HG03135 (cell line): ENCODE data around the gene MBNL1.
A peak's percentile ranks its signal among the peaks of the same experiment; 100 is the strongest.
"Not testable (repeated sequence)": the region's sequence is repeated elsewhere in the genome, so short reads cannot be mapped to it uniquely, and the experiment has no call there.

Experiments
- ATAC-seq: cut with Tn5 transposase; IDR thresholded peaks from one replicate; pipeline ENCODE4 v1.9.1; 2021; ENCODE audit warnings: mild to moderate bottlenecking, moderate library complexity; ENCODE audit not compliant: unreplicated experiment

Gene MBNL1

DNA sequence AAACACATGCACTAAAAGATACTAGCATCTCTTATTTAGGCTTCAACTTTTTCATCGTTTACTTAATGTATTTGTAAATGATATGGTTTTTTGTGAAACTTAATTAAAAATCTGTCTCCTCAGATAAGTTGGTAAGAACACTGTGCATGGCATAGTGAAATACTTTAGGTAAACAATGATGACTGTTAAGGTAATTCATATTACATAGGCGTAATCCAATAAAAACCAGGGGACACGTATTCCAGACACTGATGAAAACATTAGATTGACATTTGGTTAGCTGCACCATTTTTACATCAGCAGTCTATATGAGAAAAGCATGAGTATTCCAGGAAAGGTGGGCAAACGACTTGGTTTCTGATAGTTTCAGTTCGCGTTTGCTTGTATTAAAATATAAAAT is 170.0 kb downstream of the MBNL1 start:
- no peak for ATAC-seq

DNA sequence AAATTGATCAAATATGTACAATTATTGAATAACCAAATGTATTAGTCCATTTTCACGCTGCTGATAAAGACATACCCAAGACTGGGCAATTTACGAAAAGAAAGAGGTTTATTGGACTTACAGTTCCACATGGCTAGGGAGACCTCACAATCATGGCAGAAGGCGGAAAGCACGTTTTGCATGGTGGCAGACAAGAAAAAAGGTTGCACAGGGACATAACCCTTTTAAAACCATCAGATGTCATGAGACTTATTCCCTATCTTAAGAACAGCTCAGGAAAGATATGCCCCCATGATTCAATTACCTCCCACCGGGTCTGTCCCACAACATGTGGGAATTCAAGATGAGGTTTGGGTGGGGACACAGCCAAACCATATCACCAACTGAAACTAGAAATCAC is 171.5 kb downstream of the MBNL1 start:
- not testable (repeated sequence) for ATAC-seq

DNA sequence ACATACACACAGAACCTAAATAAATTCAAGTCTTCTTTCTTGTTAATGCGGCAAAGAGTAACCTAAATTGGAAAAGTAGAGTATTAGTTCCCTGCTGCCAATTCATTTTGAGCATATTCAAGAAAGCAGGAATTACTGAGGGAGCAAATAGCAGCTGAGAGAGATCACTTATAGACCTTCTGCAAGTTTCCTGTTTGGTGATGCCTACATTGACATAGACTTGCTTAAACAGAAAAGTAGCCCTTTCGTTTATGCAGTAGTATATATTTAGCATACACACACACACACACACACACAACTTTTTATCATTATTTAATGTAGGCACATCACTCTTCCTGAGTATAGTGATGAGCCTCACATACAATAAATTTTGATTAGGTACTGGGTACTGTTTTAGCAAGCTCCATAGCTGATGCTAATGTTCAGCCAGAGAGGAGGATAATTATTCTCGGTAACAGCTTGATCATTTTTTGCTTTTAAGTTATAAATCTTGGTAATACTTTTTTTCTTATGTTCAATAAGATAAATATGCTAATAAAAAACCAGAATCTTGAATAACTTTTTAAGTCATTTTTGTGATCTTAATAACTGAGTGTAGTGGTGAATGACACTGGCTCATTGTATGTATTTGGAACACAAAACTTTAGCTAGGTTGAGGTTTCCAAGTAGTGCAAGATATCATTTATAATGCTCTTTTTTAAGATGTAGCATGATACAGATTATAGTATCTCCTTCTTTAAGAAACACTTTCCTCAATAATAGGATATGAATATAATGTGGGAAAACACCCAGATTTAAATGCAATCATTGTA is 174.7 kb downstream of the MBNL1 start:
- ATAC-seq = no peak

DNA sequence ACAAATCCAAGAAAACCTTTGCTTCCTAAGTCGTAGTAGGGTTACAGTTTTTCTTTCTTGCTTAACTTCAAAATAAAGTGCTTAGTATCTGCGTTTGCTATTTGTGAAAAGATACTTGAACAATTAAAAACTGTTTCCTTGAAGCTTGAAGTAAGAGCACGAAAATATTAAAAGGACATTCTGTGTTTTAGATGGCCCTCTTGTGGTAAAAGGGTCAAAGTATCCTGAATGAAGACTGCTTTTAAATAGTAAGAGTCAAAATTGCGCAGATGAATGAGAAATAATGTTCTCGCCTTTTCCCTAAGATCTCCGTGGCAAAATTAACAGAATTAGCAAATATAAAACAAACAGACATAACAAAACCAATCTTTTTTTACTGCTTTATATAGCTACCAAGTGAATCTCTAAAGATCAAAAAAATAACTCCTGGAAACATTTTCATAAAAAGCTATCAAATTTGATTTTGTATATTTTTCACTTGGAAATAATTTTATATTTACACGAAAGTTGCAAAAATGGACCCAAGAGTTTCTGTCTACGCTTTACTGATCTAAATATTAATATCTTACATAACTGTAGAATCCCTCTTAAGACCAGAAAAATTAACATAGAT is 175.4 kb downstream of the MBNL1 start:
- no peak for ATAC-seq

DNA sequence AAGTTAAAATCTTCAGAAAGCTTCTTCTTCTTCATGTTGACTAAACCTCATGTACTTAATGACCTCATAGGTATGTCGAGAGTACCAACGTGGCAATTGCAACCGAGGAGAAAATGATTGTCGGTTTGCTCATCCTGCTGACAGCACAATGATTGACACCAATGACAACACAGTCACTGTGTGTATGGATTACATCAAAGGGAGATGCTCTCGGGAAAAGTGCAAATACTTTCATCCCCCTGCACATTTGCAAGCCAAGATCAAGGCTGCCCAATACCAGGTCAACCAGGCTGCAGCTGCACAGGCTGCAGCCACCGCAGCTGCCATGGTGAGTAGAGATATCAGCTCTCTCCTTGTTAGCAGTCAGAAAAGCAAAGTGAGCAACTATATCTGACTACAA is 176.5 kb downstream of the MBNL1 start:
- ATAC-seq = no peak

DNA sequence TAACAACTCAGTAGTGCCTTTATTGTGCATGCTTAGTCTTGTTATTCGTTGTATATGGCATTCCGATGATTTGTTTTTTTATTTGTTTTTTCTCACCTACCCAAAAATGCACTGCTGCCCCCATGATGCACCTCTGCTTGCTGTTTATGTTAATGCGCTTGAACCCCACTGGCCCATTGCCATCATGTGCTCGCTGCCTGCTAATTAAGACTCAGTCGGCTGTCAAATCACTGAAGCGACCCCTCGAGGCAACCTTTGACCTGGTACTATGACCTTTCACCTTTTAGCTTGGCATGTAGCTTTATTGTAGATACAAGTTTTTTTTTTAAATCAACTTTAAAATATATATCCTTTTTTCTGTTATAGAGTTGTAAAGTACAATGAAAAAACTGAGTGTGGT is 177.8 kb downstream of the MBNL1 start:
- ATAC-seq = no peak

DNA sequence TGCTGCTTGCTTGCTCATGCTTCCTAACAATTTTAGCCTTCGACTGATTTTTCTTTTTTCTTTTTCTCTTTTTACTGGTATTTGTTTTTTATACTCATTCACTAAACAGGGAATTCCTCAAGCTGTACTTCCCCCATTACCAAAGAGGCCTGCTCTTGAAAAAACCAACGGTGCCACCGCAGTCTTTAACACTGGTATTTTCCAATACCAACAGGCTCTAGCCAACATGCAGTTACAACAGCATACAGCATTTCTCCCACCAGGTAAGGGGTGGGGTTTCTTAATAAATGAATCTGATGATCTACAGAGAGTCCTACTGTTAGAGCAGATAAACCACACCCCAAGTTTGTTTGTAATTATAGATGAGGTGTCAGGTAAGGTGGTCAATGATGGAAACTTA is 178.8 kb downstream of the MBNL1 start:
- no peak for ATAC-seq

DNA sequence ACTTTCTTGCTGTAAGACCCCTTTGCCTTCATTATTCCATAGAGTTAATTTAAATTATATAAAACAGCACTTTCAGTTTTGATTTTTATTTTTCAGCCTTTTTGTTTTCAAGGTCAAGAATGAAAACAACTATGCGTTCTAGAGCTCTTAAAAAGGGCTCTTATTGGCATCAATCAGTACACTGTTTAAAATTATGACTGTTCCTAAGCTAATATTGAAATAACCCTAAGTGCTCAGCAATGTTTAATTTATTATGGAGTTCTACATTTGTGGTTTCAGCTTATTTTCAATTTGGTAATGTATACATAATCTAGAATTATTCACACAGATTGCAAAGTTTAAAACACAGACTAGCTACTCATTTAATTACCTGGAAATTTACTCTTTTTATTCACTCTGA is 179.4 kb downstream of the MBNL1 start:
- no peak for ATAC-seq

DNA sequence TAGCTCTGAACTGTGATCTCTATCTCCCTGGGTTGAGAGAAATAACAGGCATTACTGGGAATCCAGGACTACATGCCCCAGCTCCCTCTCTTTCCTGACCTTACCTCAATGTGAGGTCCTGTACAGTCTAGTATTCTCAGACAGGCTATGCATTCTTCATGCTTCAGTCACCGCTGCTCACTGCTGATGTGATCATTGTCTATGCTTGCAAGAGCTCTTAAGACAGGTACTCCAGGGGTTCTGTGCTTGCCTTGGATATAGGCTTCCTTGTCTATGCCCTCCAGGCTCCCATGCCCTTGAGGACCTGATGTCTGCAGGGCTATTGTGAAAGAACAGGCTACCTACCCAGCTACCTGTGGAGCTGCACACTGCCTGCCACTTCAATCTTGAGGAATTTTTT is 183.6 kb downstream of the MBNL1 start:
- ATAC-seq = no peak

DNA sequence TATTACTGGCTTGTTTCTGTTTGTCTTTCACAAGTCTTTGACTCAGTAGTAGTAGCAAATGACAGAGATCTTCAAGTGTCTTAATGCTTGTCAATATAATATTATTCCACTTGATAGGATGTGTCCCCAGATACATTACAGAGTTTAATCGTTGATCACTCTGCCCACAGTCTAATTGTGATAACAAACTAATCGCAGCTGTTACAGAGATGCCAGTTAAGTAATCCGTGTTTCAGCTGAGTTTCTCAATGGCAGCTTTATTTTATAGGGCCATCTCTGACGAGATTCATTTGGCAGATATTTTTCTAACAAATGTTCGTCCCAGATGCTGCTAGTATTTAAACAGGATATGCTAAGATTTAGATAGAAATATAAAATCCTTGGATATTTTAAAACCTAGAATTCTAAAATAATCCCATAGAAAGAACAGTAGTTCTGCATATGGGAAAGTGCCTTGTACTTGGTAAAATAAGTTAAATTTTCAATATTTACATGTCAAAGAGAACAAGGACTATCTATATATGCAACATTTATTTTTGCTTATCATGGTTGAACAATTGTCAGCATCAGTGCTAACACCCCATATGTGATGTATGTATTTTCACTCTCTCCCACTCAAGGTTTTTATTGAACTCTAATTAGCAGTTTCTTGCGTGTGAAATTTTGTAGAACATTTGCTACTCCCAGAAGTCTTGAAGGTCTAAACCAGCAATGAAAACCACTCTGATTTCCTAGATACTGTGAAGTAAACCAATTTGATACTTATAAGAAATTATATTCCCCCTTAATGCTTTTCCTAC is 185.5 kb downstream of the MBNL1 start:
- no peak for ATAC-seq

DNA sequence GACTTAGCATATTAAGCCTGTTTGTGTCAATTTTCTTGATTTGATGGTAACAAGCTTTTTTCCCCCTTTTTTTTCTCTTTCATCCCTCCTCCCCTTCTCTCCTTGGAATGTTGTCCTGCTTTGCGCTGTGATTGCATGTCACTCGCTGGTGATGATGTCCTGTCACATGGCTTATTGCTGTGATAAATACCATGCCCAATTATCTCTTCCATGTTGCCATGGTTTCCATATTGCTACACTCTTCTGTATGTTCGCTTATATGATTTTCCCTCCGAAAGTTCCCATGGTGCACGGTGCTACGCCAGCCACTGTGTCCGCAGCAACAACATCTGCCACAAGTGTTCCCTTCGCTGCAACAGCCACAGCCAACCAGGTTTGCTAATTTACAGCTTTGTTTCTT is 187.3 kb downstream of the MBNL1 start:
- ATAC-seq = no peak

DNA sequence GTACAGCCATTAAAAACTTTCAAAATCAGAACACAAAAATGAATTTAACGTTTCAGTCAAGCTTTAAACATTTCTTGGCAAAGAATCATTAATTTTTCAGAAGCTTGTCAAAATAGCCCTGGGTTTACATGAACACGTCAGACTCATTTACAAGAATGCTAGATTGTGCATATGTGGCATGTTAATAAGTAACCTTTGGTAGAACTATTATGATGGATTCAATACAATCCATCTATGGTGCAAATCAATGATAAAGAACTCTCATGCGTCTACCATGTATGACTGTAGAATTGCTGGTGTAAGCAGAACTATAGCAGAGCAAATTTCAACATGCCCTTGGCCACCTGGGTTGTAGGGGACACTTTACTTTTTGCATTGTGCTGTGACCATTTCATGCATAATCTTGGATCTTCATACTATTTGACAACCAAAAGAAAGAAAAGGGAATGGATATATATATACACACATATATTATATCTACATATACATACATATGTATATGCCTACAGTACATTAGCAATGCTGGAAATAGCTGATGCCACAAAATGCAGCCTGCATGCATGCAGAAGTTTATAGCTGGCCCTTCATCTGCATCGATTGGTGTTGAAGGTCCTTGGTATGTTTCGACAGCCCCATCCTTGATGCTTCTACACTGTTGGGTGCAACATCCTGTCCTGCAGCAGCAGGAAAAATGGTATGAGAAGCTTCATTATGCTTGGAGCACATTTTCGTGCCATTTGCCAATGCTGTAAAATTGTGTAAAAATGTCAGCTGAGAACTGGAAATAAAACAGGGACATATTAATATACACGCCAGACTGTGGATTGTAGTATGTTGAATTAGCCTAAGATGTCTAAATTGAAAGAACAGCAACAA is 189.0 kb downstream of the MBNL1 start:
- ATAC-seq = no peak

DNA sequence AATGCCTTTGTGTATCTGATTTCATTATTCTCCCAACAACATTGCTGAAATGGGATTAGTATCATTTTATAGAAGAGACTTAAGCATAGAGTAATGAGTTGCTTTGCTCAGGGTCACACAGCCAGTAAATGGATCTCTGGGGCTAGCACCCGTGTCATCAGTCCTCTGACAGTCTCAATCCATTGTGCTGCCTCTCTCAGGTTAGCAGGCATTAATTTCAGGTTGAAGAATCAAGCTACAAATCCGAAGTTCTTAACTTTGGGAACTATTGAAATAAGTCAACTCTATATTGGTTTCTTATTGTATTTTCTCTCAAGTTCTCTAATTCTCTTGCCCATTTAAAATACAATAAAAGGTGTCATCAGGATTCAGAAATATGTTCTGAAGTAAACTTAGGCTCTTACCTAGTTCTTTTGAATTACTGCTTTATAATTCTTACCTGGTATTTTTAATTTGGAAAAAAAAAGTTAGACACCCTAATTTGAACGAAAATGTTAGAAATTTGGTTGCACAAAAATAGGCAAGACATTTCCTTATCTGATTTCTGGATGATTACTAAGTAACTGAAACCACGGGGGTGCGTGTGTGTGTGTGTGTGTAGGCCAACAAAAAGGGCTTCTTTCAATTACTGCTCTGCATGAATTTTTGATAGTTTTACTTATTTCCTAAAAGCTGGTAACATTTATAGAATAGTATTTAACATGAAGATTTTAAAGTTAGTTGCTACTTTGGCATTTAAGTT is 189.8 kb downstream of the MBNL1 start:
- no peak for ATAC-seq

DNA sequence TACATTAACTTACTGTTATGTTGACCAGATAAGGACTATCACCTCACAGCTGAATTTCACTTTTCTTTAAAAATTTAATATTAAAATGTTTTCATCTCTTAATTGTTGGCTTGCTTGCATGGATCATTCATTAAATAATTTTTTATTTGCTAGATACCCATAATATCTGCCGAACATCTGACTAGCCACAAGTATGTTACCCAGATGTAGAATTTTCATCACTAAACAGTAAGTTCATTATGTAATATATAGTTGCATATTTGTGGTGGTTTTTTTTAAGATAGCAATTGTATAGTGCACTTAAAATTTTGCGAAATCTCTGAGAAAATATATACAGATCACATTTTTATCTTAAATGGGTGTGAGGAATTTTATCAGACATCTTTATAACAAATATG is 190.4 kb downstream of the MBNL1 start:
- ATAC-seq = no peak

DNA sequence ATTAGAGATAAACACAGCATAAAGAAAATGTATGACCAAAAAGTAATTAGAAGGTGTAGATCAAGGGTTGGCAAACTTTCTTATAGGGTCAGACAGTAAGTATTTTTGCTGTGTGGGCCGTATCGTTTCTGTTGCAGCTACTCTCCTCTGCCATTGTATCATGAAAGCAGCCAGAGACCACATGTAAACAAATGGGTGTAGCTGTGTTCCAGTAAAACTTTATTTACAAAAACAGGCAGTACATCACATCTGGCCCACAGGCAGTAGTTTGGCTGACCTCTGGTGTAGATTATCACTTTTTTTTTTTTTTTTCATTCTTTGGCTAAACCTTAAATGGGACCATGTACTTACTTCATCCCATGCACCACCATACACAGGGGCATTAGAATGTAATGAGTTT is 190.8 kb downstream of the MBNL1 start:
- no peak for ATAC-seq

DNA sequence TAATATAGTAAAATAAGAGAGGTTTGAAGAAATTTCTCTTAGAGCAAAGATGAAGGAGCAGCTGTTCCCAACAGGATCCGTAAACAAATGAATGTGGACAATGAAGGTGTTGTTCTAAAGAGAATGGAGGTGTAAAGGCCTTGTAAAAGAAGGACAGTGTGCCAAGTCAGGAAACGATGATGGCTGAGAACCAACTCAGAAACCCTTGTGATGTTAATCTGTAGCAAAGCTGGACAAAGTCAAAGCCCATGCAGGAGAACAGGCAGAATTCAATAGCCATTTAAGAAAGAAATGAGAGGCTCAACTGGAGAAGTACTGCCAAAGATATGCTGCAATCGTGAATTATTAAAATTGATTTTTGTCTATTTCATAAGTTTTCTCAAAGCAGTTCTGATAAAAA is 192.2 kb downstream of the MBNL1 start:
- no peak for ATAC-seq

DNA sequence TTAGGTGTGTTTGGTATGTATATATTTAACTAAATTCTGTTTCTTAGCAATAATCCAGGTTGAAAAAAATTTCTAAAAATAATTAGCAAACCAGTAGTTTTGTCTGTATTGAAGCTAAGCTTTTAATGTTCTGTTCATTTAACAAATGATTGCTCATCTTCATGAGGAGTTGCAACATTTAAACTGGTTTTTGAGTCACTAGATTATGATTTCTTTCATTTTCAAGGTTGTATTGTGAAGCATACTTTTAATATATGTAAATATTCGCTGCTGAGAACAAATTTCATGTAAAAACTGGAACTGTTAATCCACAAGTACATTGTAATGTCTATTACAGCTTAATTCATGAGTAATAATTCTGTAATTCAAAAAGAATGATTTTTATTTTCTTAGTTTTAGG is 192.7 kb downstream of the MBNL1 start:
- no peak for ATAC-seq

DNA sequence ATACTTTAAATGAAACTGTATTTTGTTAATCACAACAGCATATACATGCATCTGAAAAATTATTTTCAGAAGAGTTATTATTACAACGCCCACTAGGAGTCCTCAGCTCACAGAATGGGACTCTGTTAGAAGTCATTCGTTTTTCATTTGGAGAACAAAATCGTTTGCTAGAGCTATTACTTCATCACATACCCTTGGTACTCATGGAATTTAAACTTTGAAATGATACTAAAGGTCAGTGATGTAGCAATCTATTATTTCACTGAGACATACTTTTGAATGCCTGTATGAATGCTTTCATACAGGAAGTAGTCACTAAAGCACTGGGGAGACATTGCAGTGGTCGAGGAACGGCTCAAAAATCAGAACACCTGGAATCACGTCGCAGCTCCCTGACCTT is 198.1 kb downstream of the MBNL1 start:
- peak; percentile 52 for ATAC-seq

DNA sequence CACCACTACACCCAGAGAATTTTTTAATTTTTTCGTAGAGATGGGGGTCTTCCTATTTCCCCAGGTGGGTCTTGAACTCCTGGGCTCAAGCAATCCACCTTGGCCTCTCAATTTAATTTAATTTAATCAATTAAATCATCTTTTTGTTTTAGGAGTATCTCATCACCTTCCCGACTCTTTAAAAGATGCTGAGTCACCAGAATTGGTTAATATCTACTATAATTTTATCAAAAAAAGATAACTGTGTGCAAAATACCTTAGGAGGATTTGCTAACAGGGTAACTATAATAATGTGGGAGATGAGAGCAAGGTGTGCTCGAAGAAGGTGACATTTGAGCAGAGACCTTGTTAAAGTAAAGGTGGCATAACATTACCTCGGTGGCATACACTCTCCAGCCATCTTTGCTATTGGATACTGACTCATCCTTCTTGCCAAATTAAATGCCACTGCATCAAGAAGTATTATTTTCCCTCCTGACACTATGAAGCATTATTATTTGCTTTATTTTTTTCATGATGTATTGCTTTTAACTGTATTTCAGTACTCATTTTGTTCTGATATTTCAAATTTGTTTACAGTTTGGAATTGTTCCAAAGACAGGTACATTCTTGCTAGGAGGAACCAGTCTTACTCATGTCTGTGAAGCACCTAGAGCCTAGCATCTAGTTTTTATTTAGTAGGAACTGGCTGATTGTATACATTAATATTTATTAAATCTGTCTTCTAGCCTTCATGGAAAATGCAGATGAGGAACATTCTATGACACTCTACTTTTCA is 200.7 kb downstream of the MBNL1 start:
- no peak for ATAC-seq

DNA sequence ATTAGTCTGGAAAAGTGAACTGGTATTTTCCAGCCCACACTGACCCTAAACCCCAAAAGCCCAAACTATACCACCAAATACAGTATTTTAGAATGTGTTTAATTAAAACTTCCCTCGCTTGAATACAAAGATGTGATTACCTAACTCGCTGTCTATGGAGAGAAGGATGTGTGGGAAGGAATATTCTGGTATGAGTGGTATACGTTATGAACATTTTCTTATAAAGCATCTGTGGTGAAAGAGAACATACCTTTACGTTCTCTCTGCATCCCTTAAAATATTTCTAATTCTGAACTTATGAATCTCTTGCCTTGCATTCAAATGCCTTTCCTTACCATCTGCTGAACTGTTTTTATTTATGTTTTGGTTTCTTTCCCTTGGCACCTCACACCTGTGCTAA is 201.4 kb downstream of the MBNL1 start:
- ATAC-seq = no peak
